ENCODE data around the gene KPNA6.

Gene KPNA6

GRCh38 chr1:32221581-32221979 lies 113.7 kb downstream of the KPNA6 start:
- DNase-seq: no peak

GRCh38 chr1:32221980-32222755 lies 114.3 kb downstream of the KPNA6 start, which contains the start of the genes EIF3I and TMEM234:
Gene EIF3I (plus strand): TSS chr1:32222407. CDS start chr1:32222442, 35 bp downstream.
Gene TMEM234 (minus strand): TSS chr1:32222353. CDS start chr1:32222322, 31 bp downstream.
- DNase-seq: peak; percentile 68 to 93 (median 84)

- no peak for DNase-seq
Measured at GRCh38 chr1:32223683-32224082, 115.8 kb downstream of the KPNA6 start.

- no peak for DNase-seq
Measured at GRCh38 chr1:32224285-32224684, 116.4 kb downstream of the KPNA6 start.
